SW480 (cell line): ENCODE results near the gene NKD2.
"Not testable (repeated sequence)": the region's sequence is repeated elsewhere in the genome, so short reads cannot be mapped to it uniquely, and the experiment has no call there.

ENCODE experiments used
- DNase-seq: peaks from one replicate; pipeline ENCODE4 v3.0.0-alpha.2; 2016; ENCODE audit warnings: low spot score

The NKD2 gene, protein sequence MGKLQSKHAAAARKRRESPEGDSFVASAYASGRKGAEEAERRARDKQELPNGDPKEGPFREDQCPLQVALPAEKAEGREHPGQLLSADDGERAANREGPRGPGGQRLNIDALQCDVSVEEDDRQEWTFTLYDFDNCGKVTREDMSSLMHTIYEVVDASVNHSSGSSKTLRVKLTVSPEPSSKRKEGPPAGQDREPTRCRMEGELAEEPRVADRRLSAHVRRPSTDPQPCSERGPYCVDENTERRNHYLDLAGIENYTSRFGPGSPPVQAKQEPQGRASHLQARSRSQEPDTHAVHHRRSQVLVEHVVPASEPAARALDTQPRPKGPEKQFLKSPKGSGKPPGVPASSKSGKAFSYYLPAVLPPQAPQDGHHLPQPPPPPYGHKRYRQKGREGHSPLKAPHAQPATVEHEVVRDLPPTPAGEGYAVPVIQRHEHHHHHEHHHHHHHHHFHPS

DNA sequence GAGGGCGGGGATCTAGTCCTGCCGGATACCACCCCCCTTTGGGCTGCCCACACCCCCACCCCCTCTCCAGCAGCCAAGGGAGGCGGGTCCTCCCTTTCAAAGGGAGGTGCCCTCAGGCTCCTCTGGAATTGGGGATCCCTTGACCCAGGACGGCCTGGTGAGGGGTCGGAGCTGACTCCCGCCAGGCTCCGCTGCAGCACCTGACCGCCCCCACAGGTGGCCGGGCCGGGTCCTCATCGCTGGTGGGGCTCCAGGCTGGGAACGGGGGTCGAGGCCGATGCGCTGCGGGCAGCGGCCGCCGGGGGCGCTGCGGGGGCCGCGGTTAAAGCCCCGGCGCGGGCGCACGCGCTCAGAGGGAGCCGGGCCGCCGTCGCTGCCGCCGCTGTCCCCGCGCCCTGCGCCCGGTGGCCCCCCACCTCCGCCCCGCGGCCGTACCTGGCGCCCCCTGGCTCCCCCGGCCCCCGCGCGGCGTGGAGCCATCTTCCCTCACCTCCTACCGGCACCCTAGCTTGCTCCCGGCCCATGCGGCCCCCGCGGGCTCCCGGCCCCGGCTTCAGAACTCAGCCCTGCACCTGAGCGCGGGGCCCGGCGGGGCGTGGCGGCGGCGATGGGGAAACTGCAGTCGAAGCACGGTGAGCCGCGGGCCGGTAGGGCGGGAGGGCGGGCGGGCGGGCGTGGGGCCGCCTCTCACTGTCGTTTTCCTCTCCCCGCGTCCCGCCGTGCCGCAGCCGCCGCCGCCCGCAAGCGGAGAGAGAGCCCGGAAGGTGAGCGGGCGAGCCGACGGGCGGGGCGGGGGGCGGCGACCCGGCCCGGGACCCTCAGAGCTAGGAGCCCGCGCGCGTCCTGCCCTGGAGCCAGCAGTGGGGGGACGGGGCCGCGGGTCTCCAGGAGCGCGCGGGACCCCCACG, at the start of gene NKD2:
Gene NKD2 (plus strand): TSS at position 352 of the 908 bp plus-strand sequence. CDS start 256 bp downstream, at position 608.
- DNase-seq: peak; percentile 36

DNA sequence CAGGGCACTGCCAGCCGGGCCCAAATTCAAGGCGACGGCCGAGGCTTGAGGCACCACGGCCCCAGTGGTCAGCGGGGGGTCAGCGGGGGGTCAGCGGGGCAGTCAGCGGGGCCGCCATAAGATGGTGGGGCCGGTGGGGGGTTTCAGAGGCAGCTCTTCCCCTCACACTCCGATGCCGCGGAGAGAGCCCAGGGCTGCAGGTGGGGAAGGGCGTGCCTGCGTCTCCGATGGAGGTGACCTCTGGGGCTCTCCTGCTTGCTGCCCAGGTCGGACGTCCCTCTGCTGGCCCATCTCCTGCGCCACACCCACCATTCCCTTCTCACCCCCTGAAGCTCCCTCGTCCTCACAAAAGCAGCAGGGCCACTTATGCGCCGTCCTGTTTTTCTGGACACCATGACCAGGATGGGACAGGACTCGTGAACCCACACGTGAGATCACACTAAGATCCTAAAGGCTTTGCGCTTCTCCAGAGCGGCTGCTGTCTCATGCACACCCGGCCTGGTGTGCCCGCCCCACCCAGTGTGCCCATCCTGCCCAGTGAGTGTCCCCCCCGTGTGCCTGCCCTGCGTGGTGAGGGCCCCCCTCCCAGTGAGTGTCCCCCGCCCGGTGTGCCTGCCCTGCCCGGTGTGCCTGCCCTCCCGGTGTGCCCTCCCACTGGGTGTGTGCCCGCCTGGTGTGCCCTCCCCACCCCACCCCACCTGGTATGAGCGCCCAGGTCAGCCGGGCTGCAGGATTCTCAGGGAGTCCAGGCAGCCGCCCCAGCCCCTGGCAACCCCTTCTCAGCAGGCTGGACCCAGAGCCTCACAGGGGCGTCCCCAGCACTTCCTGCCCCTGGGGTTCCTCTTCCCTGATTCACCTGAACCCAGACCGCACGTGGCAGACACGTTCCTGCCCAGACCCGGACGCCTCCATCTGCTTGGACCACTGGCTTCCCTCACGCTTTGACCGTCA, 48.7 kb upstream of the NKD2 start:
- peak; percentile 61 for DNase-seq

DNA sequence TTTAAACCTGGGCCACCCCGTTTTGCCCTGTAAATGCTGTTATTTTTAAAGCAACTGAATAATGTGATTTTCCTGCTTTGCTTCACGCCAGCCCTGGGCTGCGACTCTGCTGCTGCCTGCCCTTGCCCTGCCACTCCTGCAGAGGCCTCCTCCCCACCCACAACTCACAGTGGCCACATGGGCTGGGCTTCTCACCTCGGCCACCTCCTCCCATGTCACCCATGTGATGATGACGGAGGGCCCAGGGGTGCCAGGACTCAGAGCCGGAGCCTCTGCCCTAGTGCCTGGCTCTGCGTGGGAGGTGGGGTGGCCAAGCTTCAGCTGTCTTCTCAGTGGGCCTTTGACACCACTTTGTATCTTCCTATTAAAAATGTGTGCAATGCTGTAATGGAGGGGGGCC, 48.1 kb upstream of the NKD2 start:
- peak; percentile 85 for DNase-seq

DNA sequence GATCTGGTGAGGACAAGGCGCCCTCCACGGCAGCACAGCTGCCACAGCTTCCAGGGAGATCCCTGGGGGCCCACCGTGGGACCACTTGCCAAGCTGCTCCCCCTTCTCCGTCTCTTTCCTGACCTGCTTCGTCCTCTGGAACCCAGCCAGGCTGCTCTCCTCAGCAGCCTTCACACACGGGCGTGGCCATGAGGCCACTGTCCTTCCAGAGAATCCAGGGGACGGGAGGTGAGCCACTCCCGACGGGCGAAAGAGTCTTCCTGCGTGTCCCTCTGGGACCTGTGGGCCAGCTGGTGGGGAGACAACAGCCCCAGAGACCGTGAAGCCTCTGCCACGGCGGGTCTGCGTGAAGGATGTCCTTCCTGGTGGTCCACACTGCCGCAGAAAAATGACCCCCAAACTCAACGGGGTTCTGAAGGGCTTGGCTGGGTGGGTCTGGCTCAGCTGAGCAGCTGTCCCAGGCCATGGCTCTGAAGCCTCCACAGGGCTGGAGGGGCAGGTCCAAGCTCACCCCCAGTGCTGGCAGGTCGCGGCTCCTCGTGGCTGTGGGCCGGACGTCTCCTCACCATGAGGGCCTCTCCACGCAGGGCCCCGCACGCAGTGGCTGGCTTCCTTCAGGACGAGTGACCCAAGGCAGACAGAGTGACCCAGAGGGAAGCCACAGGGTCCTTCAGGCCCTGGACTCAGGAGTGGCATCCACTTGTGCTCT, 47.4 kb upstream of the NKD2 start:
- no peak for DNase-seq

DNA sequence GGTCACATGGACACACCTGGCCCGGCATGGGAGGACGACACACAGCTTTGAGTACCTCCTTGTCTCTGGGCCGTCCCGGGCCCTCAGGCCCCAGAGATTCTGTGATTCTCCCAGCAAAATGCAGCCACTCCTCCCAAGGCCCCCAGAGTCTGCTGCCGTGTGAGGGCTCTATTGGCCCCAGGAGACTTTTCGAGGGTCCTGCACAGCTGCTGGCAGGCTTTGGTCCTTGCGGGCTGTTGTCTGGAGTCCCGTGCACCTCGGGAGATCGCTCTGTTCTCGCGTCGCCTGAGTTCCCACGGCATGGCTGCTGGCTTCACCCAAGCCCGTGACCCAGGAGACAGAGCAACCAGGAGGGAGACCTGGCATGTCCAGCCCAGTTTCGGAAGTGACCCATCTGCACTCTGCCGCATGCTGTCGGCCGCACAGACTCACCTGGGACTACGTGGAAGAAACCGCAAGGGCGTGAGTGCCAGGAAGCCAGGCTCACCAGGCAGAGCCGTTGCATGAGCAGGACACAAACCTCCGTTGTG, 46.8 kb upstream of the NKD2 start:
- no peak for DNase-seq

DNA sequence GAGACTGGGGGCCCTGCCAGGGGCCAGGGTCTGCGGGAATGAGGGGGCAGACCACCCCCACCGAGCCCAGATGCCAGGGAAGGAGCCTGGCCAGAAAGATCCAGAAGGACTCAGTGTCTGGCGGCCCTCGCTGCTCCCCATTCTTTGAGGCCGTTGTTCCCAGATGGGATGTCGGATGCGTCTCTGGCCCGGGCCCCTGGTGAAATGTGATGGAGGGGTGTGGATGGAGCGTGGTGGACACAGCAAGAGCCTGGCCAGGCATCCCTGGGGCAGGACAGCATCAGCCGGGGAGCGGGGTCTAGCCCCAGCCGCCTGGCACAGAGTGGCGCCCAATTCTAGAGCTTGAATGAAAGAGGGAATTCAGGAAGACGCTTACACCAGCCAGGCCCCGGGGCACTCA, 46.2 kb upstream of the NKD2 start:
- DNase-seq: no peak

DNA sequence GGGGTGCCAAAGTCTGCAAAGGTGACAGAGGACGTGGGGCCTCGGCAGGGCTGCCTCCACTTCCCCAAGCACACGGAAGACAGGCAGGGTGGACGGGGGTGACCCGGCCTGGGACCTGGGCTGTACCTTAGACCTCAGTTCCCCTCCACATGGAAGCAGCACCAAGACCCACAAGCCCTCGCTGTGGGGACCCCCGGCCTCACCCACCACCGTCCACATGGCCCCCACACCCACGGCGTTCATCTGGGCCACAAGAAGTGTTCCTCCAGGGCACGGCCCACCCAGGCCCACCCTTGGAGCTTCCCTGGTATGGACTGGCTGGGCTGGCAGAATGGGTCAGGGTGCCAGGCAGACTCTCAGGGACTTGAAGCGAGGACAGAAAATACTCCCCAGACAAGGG, 45.8 kb upstream of the NKD2 start:
- no peak for DNase-seq

DNA sequence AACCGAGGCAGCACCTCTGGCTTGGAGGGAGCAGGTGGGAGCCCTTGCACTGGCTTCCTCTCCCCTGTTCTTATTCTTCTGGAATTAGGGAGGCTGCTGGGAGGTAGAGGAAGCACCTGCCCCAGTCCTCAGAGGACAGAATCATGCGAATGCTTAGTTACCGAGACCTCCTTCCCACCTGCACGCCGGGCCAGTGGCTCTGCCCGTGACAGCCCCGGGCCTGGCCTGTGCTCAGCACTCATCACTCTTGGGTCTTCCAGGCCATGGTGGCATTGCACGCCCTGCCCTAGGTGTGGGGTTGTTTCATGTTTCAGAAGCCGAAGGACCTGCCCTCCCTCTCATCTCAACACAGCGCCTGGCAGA, 45.3 kb upstream of the NKD2 start:
- DNase-seq: no peak

DNA sequence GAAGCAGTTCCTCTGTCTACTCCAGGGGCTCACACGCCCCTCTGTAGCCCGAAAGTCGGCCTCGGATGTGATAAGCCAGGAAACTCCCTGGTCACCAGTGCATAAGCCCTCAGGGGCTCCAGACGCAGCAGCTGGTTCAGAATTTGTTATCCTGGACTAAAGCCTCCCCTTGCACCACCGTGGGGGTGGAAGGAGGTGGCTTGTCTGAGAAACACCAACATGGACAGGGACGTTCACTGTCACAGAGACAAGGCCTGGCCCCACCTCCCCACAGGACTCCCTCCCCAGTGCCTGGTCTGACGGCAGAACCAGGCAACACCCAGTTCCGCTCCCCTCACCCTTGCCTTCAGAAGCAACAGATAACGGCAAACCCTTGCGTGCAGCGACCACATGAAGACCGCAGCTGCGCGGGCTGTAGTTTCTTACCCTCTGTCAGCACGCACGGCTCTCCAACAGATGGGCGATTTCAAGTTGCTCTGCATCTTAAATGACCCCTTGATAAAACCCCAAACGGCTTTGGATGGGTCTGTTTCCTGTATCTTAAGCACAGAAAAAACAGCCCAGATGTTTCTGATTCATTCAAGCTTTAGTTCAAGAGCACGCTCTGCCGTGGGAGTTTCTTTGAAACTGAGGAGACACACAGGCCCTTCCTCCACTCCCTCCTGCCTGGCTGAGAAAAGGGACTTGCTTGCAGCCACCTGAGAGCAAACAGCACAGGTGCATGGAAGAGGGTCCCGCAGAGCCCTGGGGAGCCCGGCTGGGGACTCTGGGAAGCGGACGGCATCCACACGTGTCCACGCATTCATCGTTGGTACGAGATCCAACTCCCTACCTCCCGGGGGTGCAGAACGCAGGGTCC, 44.7 kb upstream of the NKD2 start:
- no peak for DNase-seq

DNA sequence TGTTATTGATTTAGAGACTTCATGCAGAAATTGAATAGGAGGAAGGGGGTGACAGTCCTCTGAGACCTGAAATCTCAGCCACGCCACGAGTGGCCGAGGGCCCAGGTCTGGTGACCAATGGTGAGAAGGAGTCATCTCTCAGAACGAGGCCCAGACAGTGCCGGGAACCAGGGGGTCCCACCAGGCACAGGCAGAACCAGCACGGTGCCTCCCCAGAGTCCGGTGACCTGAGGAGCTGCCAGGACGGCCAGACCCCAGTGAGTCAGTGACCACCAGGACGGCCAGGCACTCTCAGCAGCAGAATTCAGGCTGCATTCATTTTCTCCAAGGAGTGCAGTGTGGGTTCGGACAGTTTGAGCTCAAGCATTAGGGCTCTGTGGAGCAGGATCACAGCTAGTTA, 43.8 kb upstream of the NKD2 start:
- no peak for DNase-seq

DNA sequence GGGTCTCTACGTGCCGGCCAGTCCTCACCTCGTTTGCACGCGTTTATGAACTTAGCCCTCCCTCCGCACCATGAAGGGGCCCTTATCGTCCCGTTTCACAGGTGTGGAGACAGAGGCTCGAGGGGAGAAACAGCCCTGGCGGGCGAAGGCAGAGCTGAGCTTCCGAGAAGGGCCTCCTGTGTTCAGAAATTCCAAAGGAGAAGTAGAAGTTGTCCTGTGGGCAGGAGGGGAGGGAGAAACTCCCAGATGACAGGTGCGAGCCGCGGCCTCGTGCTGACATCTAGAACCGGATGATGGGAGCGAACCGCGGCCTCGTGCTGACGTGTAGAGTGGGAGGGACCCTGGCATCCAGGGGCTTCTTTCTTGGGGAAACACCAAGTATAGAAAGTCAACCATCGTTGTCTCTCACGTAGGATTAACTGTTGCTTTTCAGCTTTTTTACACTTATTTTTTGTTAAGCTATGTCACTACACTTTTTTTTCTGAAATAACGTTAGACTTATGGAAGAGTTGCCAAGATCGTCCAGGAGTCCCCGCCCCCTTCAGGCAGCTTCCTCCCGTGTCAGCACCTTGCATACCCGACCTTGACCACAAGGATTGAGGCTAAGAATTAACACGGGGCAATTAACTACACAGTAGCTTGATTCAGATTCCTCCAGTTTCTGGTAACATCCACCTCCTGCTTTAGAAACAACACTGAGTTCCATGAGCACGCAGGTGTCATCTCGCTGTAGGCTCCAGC, 42.8 kb upstream of the NKD2 start:
- no peak for DNase-seq

DNA sequence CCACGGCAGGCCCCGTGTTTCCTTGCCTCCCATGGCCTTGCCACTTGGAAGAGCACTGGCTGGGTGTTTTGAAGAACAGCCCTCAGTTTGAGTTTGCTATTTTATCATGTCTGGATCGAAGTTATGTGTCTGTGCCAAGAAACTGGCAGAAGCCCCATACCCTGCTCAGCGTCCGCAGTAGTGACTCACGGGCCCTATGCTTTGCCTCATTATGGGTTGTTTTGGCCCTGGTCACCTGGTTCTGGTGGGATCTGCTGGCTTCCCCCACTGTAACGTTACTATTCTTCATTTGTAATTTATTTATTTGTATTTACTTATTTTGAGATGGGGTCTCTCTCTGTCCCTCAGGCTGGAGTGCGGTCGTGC, 42.3 kb upstream of the NKD2 start:
- no peak for DNase-seq

DNA sequence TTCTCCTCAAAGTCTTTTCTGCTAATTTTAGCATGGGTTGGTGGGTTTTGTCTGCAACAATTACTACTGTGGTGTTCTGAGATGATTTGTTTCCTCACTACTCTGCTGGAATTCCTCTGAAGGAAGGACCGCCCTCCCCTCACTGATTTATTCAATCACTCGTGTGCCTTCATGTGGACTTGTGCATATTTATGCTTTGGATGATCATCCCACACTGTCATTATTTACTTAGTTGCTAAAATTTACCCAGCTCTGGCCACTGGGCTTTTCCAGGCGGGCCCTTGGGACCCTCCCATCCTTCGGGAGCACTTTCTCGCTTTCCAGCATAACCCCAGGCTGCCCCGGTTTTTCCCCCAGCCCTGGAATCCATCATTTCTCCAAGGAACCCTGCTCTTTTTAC, 41.7 kb upstream of the NKD2 start:
- DNase-seq: no peak

DNA sequence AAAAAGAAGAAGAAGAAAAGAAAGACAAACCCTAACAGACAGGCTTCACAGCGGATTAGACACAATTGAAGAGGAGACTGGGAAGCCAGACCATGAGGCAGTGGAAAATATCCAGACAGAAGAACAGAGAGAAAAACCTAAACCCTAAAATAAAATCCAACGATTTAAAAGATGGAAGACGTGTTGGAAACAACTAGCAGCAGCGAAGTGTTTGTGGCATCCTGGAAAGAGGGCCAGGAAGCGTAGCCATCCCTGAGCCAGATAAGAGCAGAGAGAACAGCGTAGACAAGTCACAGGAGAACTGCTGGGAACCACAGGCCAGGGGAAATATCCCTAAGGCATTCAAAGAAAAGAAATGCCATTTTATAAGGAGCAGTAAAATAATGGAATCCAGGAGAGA, 39.7 kb upstream of the NKD2 start:
- no peak for DNase-seq

DNA sequence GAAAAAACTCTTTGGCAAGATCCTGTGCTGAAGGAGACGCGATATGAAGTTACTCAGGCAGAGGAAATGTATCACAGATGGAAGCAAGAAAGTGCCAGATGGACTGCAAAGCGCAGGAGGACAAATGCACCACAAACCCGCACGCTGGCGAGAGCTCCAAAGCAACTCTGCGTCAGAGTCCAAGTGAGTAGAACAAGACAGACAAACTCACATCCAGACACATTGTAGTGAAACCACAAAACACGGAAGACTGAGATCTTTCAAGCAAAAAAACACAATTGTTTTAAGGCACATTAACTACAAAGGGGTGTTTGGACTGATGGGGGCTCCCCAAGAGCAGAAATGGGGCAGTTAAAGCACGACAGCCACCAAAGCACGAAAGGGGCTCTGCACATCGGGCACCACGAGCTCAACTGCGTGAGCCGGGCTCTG, 39.2 kb upstream of the NKD2 start:
- no peak for DNase-seq

DNA sequence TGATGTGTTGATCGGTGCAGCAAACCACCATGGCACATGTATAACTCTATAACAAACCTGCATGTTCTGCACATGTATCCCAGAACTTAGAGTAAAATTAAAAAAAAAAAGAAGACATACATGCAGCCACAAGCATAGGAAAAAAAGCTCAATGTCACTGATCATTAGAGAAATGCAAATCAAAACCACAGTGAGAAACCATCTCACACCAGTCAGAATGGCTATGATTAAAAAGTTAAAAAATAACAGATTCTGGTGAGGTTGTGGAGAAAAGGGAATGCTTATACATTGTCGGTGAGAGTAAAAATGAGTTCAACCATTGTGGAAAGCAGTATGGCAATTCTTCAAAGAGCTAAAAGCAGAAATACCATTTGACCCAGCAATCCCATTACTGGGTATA, 36.0 kb upstream of the NKD2 start:
- DNase-seq: not testable (repeated sequence)

DNA sequence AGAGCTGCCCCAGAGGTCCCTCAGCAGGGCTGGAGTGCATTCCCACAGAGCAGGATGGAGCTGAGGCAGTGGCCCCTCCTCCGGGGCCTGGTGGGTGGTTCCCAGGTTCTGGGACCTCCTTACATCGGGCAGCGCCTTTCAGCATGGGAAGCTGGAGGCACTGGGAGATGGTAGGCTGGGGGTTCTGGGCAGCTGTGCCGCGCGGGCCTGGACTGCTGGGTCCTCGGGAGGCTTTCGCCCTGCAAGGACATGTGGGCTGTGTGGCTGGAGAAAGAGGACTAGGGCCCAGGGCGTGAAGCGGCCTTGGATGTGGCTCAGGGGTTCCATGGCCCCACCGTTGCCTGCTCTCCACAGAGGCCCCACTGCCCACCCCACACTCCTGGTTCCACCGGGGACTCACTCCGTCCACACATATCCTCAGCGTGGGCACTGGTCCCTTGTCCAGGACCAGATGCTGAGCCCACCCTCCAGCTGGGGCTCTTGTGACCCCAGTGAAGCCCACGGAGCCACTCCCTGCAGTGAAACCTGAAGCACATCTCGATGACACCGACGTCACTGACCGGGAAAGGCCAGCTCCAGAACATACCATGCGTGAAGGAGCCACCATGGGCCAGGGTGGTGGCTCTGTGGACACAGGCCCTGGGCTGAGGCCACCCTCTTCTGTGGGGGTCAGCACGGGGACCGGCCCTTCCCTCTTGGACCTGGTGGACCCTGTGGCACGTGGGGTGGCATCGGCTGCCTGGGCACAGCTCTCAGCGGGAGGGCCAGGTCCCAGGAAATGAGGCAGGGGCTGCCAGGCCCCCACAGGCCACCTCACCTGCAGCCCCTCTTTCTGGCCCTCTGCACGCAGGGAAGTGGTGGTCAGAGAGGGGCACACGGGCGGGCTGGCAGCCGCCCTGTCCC, 31.5 kb upstream of the NKD2 start:
- no peak for DNase-seq

DNA sequence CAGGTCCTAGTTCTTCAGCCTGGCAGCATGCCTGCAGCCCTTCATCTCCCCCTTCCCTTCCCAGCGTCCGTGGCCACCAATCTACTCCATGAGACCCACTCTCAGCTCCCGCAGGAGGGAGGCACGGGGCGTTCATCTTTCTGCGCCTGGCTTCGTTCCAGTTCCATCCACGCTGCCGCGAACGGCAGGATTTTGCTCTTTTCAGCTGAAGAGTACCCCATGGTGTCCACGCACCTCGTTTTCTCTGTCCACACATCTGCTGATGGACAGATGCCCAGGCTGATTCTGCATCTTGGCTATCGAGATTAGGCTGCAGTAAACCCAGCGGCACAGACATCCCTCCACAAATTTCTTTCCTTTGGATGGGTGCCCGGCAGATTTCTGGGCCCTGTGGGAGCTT, 30.5 kb upstream of the NKD2 start:
- DNase-seq: no peak
